GM18909 (cell line): Measurements from ENCODE around the gene DCDC2B.
"Not testable (repeated sequence)": the region's sequence is repeated elsewhere in the genome, so short reads cannot be mapped to it uniquely, and the experiment has no call there.

ENCODE experiments used
- ATAC-seq: cut with Tn5 transposase; IDR thresholded peaks from one replicate; pipeline ENCODE4 v1.9.1; 2021; ENCODE audit warnings: mild to moderate bottlenecking; ENCODE audit not compliant: unreplicated experiment, poor library complexity

DCDC2B gene

GRCh38 chr1:32255072-32256071 is 46.5 kb downstream of the DCDC2B start:
- no peak for ATAC-seq

- no peak for ATAC-seq
Observed at GRCh38 chr1:32256473-32257226, 47.8 kb downstream of the DCDC2B start.

- ATAC-seq: no peak
Observed at GRCh38 chr1:32257227-32257508, 48.3 kb downstream of the DCDC2B start.

GRCh38 chr1:32263236-32263593 is 54.3 kb downstream of the DCDC2B start:
- not testable (repeated sequence) for ATAC-seq

- peak; percentile 46 for ATAC-seq
Observed at GRCh38 chr1:32263744-32264143, 54.9 kb downstream of the DCDC2B start.
